ENCODE measurements around the gene SPIRE1. TPM values are rescaled to one million over a fixed set of nuclear protein-coding genes. Genes with fewer than 3 reads are reported as not detected.

The SPIRE1 gene
- 10 to 100 TPM; 14.2 to 17.2 TPM for total RNA-seq
- polyA plus RNA-seq (2013, experiment 1 of 2) = 11.6 TPM
- 9.6 TPM for polyA plus RNA-seq (2013, experiment 2 of 2)
- long read RNA-seq, experiment 1, partial matches to known transcripts = 2 of 6 reads
- long read RNA-seq, experiment 1, other reads (novel, unspliced or antisense) = 4 of 6 reads
- long read RNA-seq, experiment 2, full-length matches to known transcripts = 29 of 48 reads
- long read RNA-seq, experiment 2, partial matches to known transcripts = 4 of 48 reads
- long read RNA-seq, experiment 2, other reads (novel, unspliced or antisense) = 15 of 48 reads
- long read RNA-seq, experiment 3, partial matches to known transcripts = 2 of 2 reads
- long read RNA-seq, experiment 3, other reads (novel, unspliced or antisense) = 0 of 2 reads
- long read RNA-seq, experiment 4 = 0 reads

DNA sequence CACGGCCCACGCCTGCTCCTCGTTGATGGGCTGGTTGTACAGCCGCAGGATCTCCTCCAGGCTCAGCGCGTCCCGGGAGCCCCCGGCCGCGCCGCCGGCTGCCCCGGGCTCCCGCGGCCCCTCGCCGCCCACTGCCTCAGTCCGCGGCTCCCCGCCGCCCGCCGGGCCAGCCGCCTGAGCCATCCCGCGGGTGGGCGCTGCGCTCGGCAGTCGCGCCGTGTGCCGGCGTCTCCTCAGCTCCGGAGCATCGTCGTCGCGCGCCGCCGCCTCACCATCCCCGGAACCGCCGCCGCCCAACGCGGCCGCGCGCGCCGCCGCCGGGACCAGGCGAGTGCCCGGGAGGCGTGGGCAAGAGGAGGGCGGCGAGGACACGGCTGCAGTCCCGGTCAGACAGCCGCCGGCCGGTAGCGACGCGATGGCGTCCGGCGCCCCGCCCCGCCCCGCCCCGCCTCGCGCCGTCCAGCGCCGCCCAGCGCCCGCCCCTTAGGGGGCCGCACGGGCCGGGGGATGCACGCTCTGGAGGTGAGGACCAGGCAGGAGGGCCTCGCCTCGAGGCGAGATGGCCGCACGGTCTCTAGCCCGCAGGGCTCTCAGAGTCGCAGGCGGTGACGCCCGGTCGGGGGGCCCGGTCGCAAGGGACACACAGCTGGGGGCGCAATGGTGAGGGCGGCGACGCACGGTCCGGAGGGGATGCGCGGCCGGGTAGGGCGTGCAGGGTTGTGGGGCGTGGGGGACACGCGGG is at the start of gene SPIRE1:
TSS of gene SPIRE1 (minus strand) at position 424 of the 742 bp plus-strand sequence. CDS start at position 183, 241 bp downstream.
- H3K9me3 Mint-ChIP-seq = no peaks in the 10 kb centered on the region
- H3K9ac ChIP-seq (ENCODE audit: extremely low read depth, low read length, poor library complexity, severe bottlenecking) = peak within 1 kb of the TSS; percentile 48
- no peak within 1 kb of the TSS for H3K27ac ChIP-seq (ENCODE audit: low read depth, low read length)
- peak within 1 kb of the TSS; percentile 63 for H3K4me3 Mint-ChIP-seq
- TF ChIP-seq, protein P1, sequence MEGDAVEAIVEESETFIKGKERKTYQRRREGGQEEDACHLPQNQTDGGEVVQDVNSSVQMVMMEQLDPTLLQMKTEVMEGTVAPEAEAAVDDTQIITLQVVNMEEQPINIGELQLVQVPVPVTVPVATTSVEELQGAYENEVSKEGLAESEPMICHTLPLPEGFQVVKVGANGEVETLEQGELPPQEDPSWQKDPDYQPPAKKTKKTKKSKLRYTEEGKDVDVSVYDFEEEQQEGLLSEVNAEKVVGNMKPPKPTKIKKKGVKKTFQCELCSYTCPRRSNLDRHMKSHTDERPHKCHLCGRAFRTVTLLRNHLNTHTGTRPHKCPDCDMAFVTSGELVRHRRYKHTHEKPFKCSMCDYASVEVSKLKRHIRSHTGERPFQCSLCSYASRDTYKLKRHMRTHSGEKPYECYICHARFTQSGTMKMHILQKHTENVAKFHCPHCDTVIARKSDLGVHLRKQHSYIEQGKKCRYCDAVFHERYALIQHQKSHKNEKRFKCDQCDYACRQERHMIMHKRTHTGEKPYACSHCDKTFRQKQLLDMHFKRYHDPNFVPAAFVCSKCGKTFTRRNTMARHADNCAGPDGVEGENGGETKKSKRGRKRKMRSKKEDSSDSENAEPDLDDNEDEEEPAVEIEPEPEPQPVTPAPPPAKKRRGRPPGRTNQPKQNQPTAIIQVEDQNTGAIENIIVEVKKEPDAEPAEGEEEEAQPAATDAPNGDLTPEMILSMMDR (conservative IDR thresholded peaks at IDR 0.05) = peak; percentile 6
- H3K27me3 ChIP-seq (ENCODE audit: control insufficient read depth, insufficient read depth, low read length, poor library complexity, severe bottlenecking) = peaks cover 18% of the 10 kb centered on the region
- no peaks in the 10 kb centered on the region for H3K4me1 ChIP-seq (ENCODE audit: control insufficient read depth, insufficient read depth, low read length)
- peaks cover 12% of the 10 kb centered on the region for H3K4me1 Mint-ChIP-seq
- peaks cover 12% of the 10 kb centered on the region for H3K27me3 Mint-ChIP-seq (ENCODE audit: insufficient read depth)
- peaks cover 1% of the 10 kb centered on the region for H3K36me3 Mint-ChIP-seq (ENCODE audit: low read depth)
- no peak within 1 kb of the TSS for H3K27ac Mint-ChIP-seq
- peak within 1 kb of the TSS; percentile 93 for H3K4me3 ChIP-seq (ENCODE audit: low read length)
- DNase-seq = peak; percentile 83
- no peaks in the 10 kb centered on the region for H3K36me3 ChIP-seq (ENCODE audit: control insufficient read depth, insufficient read depth, low read length)
- 0% methylated on average over 36 to 112 of the region's 112 CpGs for WGBS, 2 experiments (ENCODE audit: insufficient coverage in 1 of 2, insufficient read length in 1 of 2)
- no peaks in the 10 kb centered on the region for H3K9me3 ChIP-seq (ENCODE audit: control insufficient read depth, low read length)

DNA sequence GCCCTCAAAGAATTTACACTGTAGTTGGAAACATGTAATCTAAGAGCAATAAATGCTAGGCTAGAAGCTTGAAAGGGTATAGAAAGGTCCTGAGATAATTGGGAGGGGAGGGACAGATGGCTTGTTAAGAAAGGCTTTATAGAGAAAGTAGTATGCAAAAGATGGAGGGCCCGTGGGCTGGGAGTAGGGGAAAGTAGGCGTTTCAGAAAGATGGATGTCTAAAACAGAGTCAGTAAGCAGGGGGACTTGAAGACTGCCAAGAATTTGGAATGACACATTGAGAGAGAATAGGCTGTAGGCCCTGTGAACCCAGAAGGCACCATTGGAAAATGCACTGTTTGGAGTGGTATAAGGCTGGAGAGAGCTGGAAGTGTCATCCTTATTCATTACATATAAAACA is 45.8 kb upstream of the SPIRE1 start:
- WGBS, 2 experiments (ENCODE audit: insufficient coverage in 1 of 2, insufficient read length in 1 of 2) = 11 to 12% methylated on average over 2 of the region's 2 CpGs

GRCh38 chr18:12703096-12703567 is 45.2 kb upstream of the SPIRE1 start:
- WGBS, 2 experiments (ENCODE audit: insufficient coverage in 1 of 2, insufficient read length in 1 of 2) = 0% methylated on average over 27 to 28 of the region's 28 CpGs
- TF ChIP-seq, protein P1 (conservative IDR thresholded peaks at IDR 0.05) = no peak
- no peaks in the 10 kb centered on the region for H3K9me3 Mint-ChIP-seq
- H3K27ac Mint-ChIP-seq = peak overlapping the region; percentile 100
- H3K36me3 Mint-ChIP-seq (ENCODE audit: low read depth) = peaks cover 42% of the 10 kb centered on the region
- H3K27ac ChIP-seq (ENCODE audit: low read depth, low read length) = peak overlapping the region; percentile 100
- no peak for DNase-seq
- H3K4me1 ChIP-seq (ENCODE audit: control insufficient read depth, insufficient read depth, low read length) = no peaks in the 10 kb centered on the region
- H3K27me3 Mint-ChIP-seq (ENCODE audit: insufficient read depth) = no peaks in the 10 kb centered on the region
- H3K4me1 Mint-ChIP-seq = peaks cover 17% of the 10 kb centered on the region
- H3K9ac ChIP-seq (ENCODE audit: extremely low read depth, low read length, poor library complexity, severe bottlenecking) = peak overlapping the region; percentile 97
- H3K9me3 ChIP-seq (ENCODE audit: control insufficient read depth, low read length) = no peaks in the 10 kb centered on the region
- peaks cover 43% of the 10 kb centered on the region for H3K36me3 ChIP-seq (ENCODE audit: control insufficient read depth, insufficient read depth, low read length)
- no peaks in the 10 kb centered on the region for H3K27me3 ChIP-seq (ENCODE audit: control insufficient read depth, insufficient read depth, low read length, poor library complexity, severe bottlenecking)
- peak overlapping the region; percentile 96 for H3K4me3 ChIP-seq (ENCODE audit: low read length)
- H3K4me3 Mint-ChIP-seq = peak overlapping the region; percentile 97

More for the DNA sequence above, 45.8 kb upstream of the SPIRE1 start:
- H3K9me3 Mint-ChIP-seq = no peaks in the 10 kb centered on the region
- peaks cover 17% of the 10 kb centered on the region for H3K4me1 Mint-ChIP-seq
- Histone ChIP-seq H3K36me3 (ENCODE audit: control insufficient read depth, insufficient read depth, low read length) (peaks cover 41% of the 10 kb centered on the region), H3K4me1 (ENCODE audit: control insufficient read depth, insufficient read depth, low read length) (no peaks in the 10 kb centered on the region), H3K27me3 (ENCODE audit: control insufficient read depth, insufficient read depth, low read length, poor library complexity, severe bottlenecking) (no peaks in the 10 kb centered on the region), H3K27ac (ENCODE audit: low read depth, low read length) (no peak overlapping the region), H3K4me3 (ENCODE audit: low read length) (peak overlapping the region; percentile 96), H3K9ac (ENCODE audit: extremely low read depth, low read length, poor library complexity, severe bottlenecking) (peak overlapping the region; percentile 97), H3K9me3 (ENCODE audit: control insufficient read depth, low read length) (no peaks in the 10 kb centered on the region)
- peak overlapping the region; percentile 100 for H3K27ac Mint-ChIP-seq
- DNase-seq = no peak
- peaks cover 40% of the 10 kb centered on the region for H3K36me3 Mint-ChIP-seq (ENCODE audit: low read depth)
- peak overlapping the region; percentile 97 for H3K4me3 Mint-ChIP-seq
- TF ChIP-seq, protein P1 (conservative IDR thresholded peaks at IDR 0.05) = no peak
- H3K27me3 Mint-ChIP-seq (ENCODE audit: insufficient read depth) = no peaks in the 10 kb centered on the region

Measured in endodermal cell (in vitro differentiated cells).